Fibroblast of lung (primary cell): ENCODE data around the gene PPP1R14B. TPM values are rescaled to one million over a fixed set of nuclear protein-coding genes. Genes with fewer than 3 reads are reported as not detected.

Source experiments
- DNase-seq, 2 donors: peaks; one replicate each; pipeline versions ENCODE4 v3.0.0 to v3.0.0-alpha.2; 2010; ENCODE audit warnings: low read depth in 2 of 2
- H2AFZ ChIP-seq: 2 replicates; pipeline ENCODE4 v1.5.1; 2012; ENCODE audit warnings: low read length, control low read depth, inconsistent platforms
- H3K27ac ChIP-seq: 2 replicates; pipeline ENCODE4 v1.5.1; 2011; ENCODE audit warnings: low read length, control low read depth; ENCODE audit not compliant: insufficient read depth
- H3K27me3 ChIP-seq: 2 replicates; pipeline ENCODE4 v1.5.1; 2011; ENCODE audit warnings: mild to moderate bottlenecking, low read length; ENCODE audit not compliant: control insufficient read depth, insufficient read depth
- H3K36me3 ChIP-seq: 2 replicates; pipeline ENCODE4 v1.5.1; 2011; ENCODE audit warnings: low read length; ENCODE audit not compliant: control insufficient read depth, insufficient read depth
- H3K4me1 ChIP-seq: 2 replicates; pipeline ENCODE4 v1.5.1; 2011; ENCODE audit warnings: low read length; ENCODE audit not compliant: control insufficient read depth, insufficient read depth; ENCODE audit errors: extremely low read depth
- H3K4me2 ChIP-seq: 2 replicates; pipeline ENCODE4 v1.5.1; 2011; ENCODE audit warnings: low read length, control low read depth; ENCODE audit not compliant: insufficient read depth; ENCODE audit errors: extremely low read depth
- H3K4me3 ChIP-seq, 4 experiments: fragments of 200-600 bp in 1 of 4; sonication (generic) in 1 of 4; replicated peaks in 1 of 4; 2 replicates each; pipeline ENCODE4 v1.5.1; 2011 to 2016; ENCODE audit warnings: low read length in 4 of 4, low read depth in 3 of 4, mild to moderate bottlenecking in 3 of 4, control low read depth in 2 of 4, inconsistent platforms in 1 of 4, mixed read lengths in 1 of 4; ENCODE audit not compliant: insufficient read depth in 1 of 4; ENCODE audit errors: control extremely low read depth in 1 of 4
- H3K79me2 ChIP-seq: 2 replicates; pipeline ENCODE4 v1.5.1; 2012; ENCODE audit warnings: mild to moderate bottlenecking, low read length, inconsistent platforms; ENCODE audit not compliant: control insufficient read depth, insufficient read depth
- H3K9ac ChIP-seq: 2 replicates; pipeline ENCODE4 v1.5.1; 2011; ENCODE audit warnings: mild to moderate bottlenecking, low read length, control low read depth; ENCODE audit not compliant: insufficient read depth
- H3K9me3 ChIP-seq: 2 replicates; pipeline ENCODE4 v1.5.1; 2012; ENCODE audit warnings: low read depth, low read length; ENCODE audit not compliant: control insufficient read depth, insufficient read depth
- H4K20me1 ChIP-seq: 2 replicates; pipeline ENCODE4 v1.5.1; 2011; ENCODE audit warnings: low read length; ENCODE audit not compliant: control insufficient read depth, insufficient read depth; ENCODE audit errors: extremely low read depth
- CTCF ChIP-seq, 2 donors: IDR thresholded peaks in 1 of 2; conservative IDR thresholded peaks in 1 of 2; 1 replicate in 1 of 2; 2 replicates in 1 of 2; pipeline ENCODE4 v1.5.1; 2011 to 2012; ENCODE audit warnings: low read length in 2 of 2, control low read depth in 1 of 2, inconsistent platforms in 1 of 2, low read depth in 1 of 2, mild to moderate bottlenecking in 1 of 2
- EZH2 ChIP-seq: IDR thresholded peaks from 2 replicates; pipeline ENCODE4 v1.5.1; 2012; ENCODE audit warnings: low read length, control low read depth, mild to moderate bottlenecking; ENCODE audit errors: missing control alignments
- polyA plus RNA-seq, 2 donors: library from polyadenylated mRNA; depleted of rRNA in 1 of 2; stranded (reverse) in 1 of 2; unstranded in 1 of 2; fragments of >200 nt; gene quantifications; 2 replicates each; pipeline ENCODE4 v1.2.1, GENCODE V29; 2011 to 2012; ENCODE audit warnings: missing spikeins in 1 of 2
- total RNA-seq: library from RNA; depleted of rRNA; stranded (reverse); fragments of >200 nt; gene quantifications from 2 replicates; pipeline ENCODE4 v1.2.1, GENCODE V29; 2014

PPP1R14B gene
- total and polyA plus RNA-seq, 2 donors (not counting 1 experiment from before 2014, with no cell fraction given) = 107 to 122 TPM

DNA sequence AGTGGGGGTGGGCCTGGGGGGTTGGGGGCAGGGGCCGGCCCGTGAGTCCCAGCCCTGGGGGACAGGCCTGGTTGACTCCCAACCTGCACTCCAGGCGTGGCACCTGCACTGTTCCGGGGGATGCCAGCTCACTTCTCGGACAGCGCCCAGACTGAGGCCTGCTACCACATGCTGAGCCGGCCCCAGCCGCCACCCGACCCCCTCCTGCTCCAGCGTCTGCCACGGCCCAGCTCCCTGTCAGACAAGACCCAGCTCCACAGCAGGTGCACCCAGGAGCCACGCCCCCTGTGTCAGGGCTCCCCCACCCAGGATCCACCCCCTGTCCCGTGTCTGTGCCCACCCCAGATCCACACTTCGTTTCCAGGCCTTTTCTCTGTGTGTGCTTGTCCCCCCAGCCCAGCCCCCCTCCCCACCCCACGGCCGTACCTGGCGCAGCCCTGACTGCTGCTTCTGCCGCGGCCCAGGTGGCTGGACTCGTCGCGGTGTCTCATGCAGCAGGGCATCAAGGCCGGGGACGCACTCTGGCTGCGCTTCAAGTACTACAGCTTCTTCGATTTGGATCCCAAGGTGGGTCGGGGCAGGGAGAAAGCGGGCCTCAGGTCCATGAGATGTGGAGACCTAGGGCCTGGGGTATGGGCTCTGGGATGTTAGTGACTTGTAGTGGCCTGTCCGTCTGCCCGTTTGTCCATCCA, 35.4 kb downstream of the PPP1R14B start:
- H3K9ac ChIP-seq = no peak overlapping the region
- no peak overlapping the region for H2AFZ ChIP-seq
- H3K4me1 ChIP-seq = peaks cover 19% of the 10 kb centered on the region
- H3K4me2 ChIP-seq = no peak overlapping the region
- H3K9me3 ChIP-seq = no peaks in the 10 kb centered on the region
- H4K20me1 ChIP-seq = no peaks in the 10 kb centered on the region
- H3K4me3 ChIP-seq = no peak overlapping the region
- DNase-seq = no peak
- H3K79me2 ChIP-seq = no peaks in the 10 kb centered on the region
- no peaks in the 10 kb centered on the region for H3K27me3 ChIP-seq
- H3K36me3 ChIP-seq = peaks cover 7% of the 10 kb centered on the region
- no peak overlapping the region for H3K27ac ChIP-seq
- TF ChIP-seq CTCF (conservative IDR thresholded peaks at IDR 0.05 in 1 of 2, IDR thresholded peaks at IDR 0.05 in 1 of 2; ENCODE audit: low read depth in 1 of 2, low read length in 2 of 2) (no peak), EZH2 (no peak)

- DNase-seq = no peak
- Histone ChIP-seq H3K9me3 (no peaks in the 10 kb centered on the region), H3K9ac (no peak overlapping the region), H3K36me3 (peaks cover 13% of the 10 kb centered on the region), H3K27me3 (no peaks in the 10 kb centered on the region), H3K4me1 (peaks cover 19% of the 10 kb centered on the region), H4K20me1 (no peaks in the 10 kb centered on the region), H3K4me3 (no peak overlapping the region), H2AFZ (no peak overlapping the region), H3K79me2 (no peaks in the 10 kb centered on the region), H3K27ac (no peak overlapping the region), H3K4me2 (no peak overlapping the region)
- TF ChIP-seq CTCF (conservative IDR thresholded peaks at IDR 0.05 in 1 of 2, IDR thresholded peaks at IDR 0.05 in 1 of 2; ENCODE audit: low read depth in 1 of 2, low read length in 2 of 2) (no peak), EZH2 (no peak)
These were observed 36.3 kb downstream of the PPP1R14B start for GRCh38 chr11:64210301-64211020.

- no peak overlapping the region for H3K4me2 ChIP-seq
- H3K4me3 ChIP-seq = no peak overlapping the region
- H3K9me3 ChIP-seq = no peaks in the 10 kb centered on the region
- no peaks in the 10 kb centered on the region for H3K27me3 ChIP-seq
- no peak overlapping the region for H3K27ac ChIP-seq
- H3K4me1 ChIP-seq = peaks cover 15% of the 10 kb centered on the region
- no peak overlapping the region for H2AFZ ChIP-seq
- no peaks in the 10 kb centered on the region for H4K20me1 ChIP-seq
- H3K36me3 ChIP-seq = peaks cover 13% of the 10 kb centered on the region
- H3K9ac ChIP-seq = no peak overlapping the region
- H3K79me2 ChIP-seq = no peaks in the 10 kb centered on the region
- no peak for TF ChIP-seq EZH2
- DNase-seq = no peak
These were observed 37.2 kb downstream of the PPP1R14B start for GRCh38 chr11:64209563-64209843.
